ENCODE data around the gene BRSK1.

The BRSK1 gene

DNA sequence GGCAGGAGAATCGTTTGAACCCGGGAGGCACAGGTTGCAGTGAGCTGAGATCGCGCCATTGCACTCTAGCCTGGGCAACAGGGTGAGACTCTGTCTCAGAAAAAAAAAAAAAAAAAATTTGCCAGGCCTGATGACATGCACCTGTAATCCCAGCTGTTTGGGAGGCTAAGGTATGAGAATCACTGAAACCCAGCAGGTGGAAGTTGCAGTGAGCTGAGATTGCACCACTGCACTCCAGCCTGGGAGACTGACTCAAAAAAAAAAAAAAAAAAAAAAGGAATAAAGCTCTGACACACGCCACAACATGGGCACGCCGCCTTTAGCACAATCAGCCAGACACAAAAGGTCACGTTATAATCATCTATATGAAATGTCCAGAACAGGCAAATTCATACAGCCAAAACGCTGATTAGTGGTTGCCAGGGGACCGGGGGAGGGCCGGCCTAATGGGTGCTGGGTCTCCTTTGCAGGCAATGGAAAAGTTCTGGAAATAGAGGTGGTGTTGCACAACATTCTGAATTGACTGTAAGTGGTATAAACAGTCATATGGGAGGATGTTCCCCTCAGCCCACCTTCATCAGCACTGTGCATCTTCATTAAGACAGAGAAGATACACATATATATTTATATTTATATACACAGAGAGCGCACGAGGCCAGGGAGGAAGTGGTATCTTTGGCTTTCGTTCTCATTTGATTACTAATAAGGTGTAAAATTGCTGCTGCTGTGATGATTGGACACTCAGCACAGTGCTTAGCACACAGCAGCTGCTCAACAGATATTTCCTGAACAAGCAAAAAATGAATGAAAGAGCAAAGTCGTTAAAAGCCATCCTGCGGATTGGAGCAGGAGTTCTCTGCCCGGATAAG, 7.7 kb upstream of the BRSK1 start:
- peak; percentile 73 for DNase-seq

DNA sequence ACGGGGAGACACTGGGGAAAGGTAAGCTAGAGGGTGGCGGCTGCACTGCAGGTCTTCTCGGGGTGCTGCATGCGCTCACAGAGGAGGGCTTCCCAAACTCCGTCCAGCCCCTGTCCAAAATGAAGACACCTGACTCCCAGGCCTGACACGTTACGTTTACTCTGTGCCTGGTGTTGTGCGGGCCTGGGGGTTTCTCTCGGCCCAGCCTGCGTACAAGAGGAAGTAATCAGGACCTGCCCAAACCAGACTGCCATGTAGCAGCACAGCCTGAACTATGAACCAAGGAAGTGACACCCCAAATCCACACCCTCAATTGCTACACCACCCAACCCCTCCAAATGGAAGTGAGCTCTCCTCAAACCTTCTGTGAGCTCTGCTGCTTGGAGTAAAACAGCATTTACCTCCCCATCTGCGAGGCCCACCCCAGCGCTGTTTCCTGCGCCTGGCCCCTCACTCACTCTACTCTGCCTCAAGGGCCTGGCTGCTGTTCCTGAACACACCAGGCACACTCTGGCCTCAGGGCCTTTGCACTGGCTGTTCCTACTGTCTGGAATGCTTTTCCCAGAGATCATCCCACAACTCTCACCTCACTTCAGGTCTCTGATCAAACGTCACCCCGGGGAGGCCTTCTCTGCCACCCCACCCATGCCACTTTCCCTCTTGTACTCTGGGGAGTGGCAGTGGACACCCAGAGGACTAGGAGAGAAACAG, 6.9 kb upstream of the BRSK1 start:
- DNase-seq, result no peak

DNA sequence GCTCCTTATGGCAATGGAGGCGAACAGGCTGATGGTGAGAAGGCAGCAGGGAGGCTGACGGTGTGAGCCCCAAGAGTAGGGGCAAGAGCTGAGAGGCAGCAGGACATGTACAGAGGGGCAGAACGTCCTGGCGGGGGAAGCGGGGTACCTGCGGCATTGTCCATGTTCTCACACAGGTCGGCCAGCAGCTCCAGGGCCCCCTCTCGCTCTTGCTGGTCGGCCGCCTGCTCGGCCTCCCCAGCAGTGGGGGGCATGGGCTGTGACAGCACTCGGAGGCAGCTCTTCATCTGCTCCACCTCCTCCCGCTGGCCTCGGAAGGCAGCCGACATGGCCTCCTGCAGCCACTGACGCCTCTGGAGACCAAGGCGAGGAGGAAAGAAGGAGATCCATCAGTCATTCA, 6.3 kb upstream of the BRSK1 start:
- DNase-seq, result no peak

DNA sequence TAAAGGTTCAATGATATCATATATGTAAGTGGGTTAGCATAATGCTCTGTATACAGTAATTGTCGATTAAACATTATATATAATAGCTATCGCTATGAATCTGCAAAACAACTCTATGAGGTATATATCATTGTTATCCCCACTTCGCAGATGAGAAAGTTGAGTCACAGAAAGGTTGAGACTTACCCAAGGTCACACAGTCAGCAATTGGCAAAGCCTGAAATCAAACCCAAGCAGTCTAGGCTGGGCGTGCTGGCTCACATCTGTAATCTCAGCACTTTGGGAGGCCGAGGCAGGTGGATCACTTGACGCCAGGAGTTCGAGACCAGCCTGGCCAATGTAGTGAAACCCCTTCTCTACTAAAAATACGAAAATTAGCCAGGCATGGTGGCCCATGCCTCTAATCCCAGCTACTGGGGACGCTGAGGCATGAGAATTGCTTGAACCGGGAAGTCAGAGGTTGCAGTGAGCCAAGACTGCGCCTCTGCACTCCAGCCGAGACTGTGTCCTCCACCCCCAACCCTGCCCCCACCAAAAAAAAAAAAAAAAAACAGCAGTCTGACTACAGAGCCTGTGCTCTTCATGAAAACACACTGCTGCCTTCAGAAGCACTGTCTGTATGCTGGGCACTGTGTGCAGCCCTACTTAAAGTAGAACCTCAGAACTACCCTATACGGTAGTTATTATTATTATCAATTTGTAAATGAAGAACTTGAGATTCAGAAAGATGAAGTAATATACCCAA, 5.2 kb upstream of the BRSK1 start:
- DNase-seq, result no peak

DNA sequence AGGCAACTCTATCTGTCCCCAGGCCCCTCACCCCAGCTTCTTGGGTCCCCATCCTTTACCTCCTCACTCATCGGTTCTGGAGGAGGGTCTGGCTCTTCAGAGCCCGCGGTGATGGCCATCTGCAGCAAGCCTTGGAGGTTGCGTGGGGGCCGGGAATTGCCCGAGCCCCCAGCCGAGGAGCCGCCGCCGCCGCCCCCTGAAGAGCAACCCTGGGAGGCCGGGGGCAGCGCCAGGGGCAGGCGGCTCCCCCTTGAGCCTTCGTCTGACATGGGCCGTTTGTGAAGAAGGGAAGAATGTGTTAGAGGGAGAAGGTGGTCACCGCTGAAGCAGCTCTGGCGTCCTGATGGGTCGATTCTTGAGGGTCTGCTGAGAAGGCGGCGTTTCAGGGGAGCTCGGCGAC, 4.5 kb upstream of the BRSK1 start:
- DNase-seq, result no peak

DNA sequence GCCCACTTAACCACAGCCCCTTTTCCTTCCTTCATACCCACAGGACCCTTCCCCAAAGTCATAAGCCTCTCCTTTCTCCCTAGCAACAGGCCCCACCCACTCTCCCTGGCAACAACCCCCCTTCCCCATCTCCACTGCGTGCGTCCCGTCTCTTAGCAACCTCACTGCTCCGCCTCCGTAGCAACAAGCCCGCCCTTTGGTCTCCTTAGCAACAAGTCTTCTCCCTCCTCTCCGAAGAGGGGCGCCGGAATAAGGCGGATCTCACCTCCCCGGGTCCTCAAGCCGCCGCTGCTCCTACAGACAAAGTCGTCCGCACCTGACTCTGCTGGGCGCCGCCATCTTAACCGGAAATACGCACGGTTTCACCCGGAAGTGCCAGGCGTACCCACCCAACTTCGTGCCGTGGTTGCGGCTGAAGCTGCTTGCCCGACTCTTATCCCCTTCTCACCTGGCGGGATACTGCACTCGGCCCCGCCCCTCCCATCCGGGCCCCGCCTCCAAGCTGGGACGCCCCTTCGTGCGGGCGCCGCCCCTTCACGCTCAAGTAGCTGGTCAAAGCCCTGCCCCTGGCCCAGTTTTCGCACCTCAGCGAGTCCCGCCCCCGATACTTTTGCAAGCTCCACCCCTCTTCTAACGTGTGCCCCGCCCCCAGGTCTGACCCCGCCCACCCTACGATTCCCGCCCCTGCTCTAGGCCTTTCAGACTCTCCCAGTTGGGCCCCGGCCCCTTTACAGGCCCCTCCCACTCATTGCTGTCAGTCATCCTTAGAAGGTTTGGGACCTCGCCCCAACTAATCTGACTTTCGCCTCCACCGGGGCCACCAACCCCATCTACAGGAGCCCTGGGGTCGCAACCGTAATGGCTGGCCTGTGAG, 3.8 kb upstream of the BRSK1 start, which contains the start of gene HSPBP1:
Gene HSPBP1, minus strand, starts transcription at position 341 of the 874 bp plus-strand sequence. CDS start 502 bp downstream, outside the sequence.
- DNase-seq, result peak; percentile 97

DNA sequence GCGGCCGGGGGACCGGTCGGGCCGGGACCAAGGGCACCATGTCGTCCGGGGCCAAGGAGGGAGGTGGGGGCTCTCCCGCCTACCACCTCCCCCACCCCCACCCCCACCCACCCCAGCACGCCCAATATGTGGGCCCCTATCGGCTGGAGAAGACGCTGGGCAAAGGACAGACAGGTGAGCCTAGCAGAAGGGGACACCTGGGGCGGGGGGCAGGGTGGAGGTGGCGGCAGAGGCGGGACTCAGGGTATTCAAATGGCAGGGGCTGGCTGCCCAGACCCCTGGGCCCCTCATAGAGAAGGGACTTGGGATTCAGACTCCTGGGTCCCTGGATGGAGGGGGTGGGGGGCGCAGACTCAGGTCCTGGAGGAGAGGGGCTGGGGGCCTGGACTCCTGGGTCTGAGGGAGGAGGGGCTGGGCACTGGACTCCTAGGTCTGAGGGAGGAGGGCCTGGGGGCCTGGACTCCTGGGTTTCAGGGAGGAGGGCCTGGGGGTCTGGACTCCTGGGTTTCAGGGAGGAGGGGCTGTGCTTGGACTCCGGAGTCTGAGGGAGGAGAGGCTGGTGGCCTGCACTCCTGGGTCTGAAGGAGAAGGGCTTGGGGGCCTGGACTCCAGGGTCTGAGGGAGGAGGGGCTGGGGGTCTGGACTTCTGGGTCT, 735 bp downstream of the BRSK1 start:
- no peak for DNase-seq

DNA sequence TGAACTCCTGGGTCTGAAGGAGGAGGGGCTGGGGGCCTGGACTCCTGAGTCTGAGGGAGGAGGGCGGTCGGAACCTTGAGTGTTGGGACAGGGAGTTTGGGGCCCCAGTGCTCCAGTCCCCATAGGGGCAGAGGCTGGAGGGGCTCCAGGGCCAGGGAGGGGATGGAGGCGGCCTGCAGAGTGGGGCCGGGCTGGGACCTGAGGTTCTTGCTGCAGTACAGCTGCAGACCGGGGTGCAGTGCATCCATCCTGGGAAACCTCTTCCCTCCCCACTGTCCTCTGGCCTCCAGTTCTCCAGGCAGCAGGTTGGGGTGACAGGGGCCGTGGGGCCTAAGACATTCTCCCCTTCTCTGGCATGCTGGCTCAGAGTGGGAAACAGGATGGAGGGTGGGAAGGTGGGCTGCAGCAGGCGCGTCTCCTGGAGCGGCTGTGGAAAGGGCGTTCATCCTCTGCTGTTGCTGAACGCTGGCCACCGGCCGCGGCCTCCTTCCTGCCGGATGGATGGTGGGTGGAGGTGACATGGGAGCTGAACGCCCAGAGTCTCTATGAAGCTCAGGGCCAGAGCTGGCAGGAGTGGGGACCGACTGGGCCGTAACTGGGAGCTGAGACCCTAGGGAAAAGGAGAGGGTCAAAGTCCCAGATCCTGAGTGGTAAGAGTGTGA, 1.6 kb downstream of the BRSK1 start:
- no peak for DNase-seq

DNA sequence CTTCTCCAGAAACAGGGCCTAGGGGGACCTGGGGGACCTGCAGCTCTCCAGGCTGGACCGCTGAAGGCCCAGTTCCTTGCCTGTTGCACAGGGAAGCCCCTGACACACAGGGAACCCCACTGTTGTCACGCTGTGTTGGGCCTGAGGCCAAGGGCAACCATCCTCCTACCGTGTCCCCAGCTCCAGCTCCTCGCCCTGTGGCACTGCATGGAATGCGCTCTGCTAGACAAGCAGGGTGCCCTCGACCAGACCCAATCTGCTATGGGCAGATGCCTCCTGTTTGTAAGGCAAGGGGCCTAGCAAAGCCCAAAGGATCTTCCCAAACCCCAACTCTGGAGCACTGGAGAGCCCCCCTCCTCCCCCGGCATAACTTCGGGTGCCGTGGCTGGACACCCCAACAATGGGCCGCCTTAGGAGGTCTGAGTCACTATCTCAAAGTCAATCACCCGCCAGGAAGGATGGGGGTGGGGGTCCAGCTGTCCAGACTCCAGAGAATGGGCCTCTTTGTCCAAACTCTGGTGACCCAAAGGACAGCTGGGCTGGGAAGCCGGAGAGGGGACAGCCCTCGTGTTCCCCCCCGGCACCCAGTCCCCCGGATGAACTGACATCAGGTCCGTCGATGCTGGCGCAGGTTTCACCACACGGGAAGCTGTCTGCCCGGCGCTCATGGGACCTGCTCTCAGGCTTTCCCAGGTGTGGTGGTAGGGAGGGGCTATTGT, 3.7 kb downstream of the BRSK1 start:
- no peak for DNase-seq

DNA sequence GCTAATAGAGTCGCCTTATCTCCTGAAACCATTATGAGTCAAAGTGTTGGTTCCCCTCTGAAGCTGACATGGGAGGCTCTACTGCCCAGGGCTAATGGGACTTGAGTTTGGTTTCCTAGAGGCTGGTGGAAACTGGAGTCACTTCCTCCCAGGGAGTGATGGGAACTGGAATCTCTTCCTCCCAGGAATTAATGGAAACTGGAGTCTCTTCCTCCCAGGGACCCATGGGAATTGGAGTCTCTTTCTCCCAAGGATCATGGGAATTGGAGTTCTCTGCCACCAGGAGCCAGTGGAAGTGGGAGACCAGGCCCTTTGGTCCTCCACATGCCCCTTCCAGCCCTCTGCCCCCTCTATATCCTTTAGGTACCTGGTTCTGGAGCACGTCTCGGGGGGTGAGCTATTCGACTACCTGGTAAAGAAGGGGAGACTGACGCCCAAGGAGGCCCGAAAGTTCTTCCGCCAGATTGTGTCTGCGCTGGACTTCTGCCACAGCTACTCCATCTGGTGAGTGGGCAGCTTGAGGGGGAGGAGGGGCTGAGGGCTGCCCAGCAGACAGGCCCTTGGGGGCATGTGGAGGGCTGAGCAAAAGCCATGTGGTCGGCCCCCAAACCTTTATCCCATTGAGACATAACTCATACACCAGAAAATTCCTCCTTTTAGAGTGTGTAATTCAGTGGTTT, 5.5 kb downstream of the BRSK1 start:
- no peak for DNase-seq

DNA sequence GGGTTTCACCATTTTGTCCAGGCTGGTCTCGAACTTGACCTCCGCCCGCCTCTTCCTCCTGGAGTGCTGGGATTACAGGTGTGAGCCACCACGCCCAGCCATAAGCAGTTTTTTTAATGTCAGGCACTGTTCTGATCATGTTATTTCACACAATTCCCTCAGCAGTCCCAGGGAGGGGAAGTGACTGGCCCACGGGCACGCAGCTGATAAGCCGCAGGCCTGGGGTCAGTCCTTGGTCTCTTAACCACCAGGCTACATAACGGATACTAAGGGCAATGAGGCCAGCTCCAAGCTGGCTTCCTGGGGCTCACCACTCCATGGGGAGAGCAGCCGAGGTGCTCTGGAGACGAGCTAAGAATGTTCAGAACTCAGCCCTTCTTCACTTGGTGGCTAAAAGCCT, 13.5 kb downstream of the BRSK1 start:
- DNase-seq, result no peak

DNA sequence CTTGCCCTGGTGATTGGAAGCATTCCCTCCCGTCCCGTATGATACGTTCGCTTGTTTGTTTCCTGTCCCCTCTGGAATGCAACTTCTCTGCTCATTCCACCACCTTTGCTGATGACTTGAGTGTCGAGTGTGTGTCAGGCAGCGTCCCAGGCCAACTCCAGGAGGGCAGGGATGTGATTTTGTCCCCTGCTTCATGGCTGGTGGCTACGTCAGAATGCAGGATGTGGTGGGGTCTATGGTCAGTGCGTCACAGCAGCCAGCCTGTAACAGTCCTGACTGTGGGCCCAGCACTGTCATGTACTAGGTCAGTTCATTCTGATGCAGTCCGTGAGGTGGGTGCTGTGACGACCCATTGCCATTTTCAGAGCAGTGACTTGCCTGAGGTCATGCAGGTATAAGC, 16.2 kb downstream of the BRSK1 start:
- DNase-seq, result no peak

DNA sequence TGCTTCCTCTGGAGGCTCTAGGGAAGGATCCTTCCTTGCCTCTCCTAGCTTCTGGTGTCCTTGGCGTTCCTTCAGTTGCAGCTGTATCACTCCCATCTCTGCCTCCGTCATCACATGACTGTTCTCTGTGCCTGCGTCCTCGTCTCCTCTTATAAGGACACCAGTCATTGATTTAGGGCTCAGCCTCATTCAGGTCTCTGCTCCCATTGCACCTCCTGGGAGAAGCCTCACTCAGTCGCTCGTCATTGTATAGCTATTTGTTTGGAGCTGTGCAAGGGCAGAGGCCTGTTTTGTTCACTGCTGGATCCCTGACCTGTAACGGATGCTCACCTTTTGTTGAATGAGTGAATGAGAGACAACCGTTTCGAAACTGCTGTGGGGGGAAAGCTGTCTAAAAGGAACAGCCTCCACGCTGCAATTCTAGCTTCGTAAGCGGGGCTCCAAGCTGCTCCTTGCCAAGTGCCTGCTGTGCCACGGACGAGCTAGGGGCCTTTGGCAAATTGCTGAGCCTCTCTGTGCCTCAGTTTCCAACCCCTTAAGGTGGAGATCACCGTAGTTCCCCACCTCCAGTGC, 17.2 kb downstream of the BRSK1 start:
- DNase-seq, result no peak

DNA sequence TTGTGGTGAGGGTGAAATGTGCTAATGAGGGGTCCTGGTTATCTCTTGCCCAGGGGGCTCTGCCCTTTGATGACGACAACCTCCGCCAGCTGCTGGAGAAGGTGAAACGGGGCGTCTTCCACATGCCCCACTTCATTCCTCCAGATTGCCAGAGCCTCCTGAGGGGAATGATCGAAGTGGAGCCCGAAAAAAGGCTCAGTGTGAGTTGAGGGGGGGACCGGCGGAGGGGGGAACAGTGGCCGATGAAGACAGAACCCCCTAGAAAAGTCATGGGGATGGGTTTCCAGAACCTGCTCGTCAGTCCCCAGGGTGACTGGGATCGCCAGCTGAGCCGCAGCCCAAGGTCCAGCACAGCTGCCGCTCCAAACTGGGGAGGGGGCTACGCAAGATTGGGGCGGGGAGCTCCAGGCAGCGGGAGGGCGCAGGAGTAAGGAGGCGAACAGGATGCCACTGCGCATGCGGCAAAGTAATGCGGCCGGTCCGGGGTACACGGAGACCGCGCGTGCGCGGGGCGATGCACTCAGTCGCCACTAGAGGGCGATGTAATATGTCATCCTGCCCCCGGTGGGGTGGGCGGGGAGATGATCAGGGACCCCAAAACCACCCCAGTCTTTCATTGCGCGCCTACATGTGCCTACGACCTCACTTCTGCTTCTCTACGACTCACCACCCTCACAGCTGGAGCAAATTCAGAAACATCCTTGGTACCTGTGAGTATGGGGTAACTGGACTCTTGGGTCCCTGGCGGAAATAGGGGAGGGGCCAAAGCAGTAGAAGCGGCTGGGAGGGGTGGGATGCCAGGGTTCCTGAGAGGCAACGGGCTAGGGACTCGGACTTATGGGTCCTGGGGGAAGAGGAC, 17.9 kb downstream of the BRSK1 start:
- peak; percentile 91 for DNase-seq

DNA sequence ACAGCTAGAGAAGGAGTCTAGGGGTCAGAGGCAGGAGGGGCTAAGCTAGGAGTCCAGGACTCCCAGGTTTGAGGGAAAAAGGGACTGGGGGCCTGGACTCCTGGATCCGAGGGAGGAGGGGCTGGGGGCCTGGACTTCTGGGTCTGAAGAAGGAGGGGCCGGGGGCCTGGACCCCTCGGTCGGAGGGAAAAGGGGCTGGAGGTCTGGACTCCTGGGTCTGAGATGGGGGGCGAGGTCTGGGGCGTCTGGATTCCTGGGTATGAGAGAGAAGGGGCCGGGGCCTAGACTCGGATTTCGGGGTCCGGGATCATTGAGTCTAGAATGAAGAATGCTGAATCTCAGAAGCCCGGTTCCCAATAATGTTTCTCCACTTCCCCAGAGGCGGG, 18.5 kb downstream of the BRSK1 start:
- no peak for DNase-seq

DNA sequence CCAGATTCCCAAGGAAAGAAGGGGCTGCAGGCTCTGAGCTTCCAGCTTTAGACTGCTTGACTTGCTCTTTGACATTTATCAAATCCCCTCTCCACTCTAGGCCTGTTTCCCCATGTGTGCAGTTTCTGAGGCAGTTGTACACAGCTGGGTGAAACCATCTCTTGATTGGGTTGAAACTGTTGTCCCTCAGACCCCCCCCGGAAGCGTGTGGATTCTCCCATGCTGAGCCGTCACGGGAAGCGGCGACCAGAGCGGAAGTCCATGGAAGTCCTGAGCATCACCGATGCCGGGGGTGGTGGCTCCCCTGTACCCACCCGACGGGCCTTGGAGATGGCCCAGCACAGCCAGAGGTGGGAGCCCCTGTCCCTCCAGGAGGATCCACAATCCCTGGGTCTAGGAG, 19.7 kb downstream of the BRSK1 start:
- no peak for DNase-seq

DNA sequence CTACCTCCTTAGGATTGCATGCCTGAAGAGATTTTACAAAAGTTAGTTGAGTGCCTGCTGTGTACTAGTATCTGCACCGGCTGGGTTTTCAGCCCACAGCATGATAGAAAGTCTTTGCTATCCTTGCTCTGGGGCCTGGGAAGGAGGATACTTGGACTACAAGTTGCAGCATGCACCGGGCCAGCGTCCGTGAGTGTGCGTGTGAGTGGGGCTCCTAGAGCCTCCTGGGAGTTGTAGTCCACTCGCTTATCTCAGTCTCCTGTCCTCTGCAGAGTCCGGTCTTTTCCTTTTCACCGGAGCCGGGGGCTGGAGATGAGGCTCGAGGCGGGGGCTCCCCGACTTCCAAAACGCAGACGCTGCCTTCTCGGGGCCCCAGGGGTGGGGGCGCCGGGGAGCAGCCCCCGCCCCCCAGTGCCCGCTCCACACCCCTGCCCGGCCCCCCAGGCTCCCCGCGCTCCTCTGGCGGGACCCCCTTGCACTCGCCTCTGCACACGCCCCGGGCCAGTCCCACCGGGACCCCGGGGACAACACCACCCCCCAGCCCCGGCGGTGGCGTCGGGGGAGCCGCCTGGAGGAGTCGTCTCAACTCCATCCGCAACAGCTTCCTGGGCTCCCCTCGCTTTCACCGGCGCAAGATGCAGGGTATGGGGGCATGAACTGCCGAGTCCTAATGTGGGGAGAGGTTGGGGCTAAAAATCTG, 20.6 kb downstream of the BRSK1 start:
- peak; percentile 81 for DNase-seq

DNA sequence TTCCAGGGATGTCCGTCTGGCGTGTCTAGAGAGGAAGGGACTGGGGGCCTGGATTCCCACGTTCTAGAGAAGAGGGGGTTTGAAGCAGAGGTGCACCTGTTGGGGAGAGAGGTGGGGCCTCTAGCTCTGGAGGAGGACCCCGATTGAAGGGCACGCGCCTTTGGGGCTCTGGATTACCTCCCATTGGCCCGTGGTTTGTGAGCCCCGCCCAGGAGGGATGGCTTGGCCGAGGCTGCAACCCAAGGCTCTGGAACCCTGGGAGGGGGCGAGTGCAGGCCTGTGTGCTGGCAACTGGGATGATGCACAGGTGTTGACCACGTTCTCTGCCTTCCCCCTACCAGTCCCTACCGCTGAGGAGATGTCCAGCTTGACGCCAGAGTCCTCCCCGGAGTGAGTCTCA, 21.2 kb downstream of the BRSK1 start:
- no peak for DNase-seq
